Stimulated activated memory B cell treated with anti-CD40 and anti-IgM and Interleukin-4, amounts not matched to agents 10 μg/mL and 1 μg/mL and 100 μg/mL, for 72 hours (primary cell): ENCODE results near the gene TXNDC11.

Experiments
- ATAC-seq: fragments of 150-1000 bp; cut with Tn5 transposase; 2 replicates; pipeline ENCODE4 v1.10.0; 2021
- H3K27ac Mint-ChIP-seq: one replicate; pipeline ENCODE4 v1.8.0; 2022; ENCODE audit warnings: mild to moderate bottlenecking, mixed read lengths
- H3K27me3 Mint-ChIP-seq: one replicate; pipeline ENCODE4 v1.8.0; 2022; ENCODE audit warnings: mixed read lengths
- H3K36me3 Mint-ChIP-seq: one replicate; pipeline ENCODE4 v1.8.0; 2022; ENCODE audit warnings: mixed read lengths
- H3K4me1 Mint-ChIP-seq: one replicate; pipeline ENCODE4 v1.8.0; 2022; ENCODE audit warnings: mixed read lengths
- H3K4me3 Mint-ChIP-seq: one replicate; pipeline ENCODE4 v1.8.0; 2022; ENCODE audit warnings: mild to moderate bottlenecking, moderate library complexity, mixed read lengths
- H3K9me3 Mint-ChIP-seq: one replicate; pipeline ENCODE4 v1.8.0; 2022; ENCODE audit warnings: mixed read lengths

The TXNDC11 gene

GRCh38 chr16:11738742-11739544 is 3.7 kb downstream of the TXNDC11 start:
- peak overlapping the region; percentile 30 for H3K4me3 Mint-ChIP-seq

GRCh38 chr16:11737713-11738112 is 4.9 kb downstream of the TXNDC11 start:
- H3K27ac Mint-ChIP-seq: peak overlapping the region; percentile 60
- no peaks in the 10 kb centered on the region for H3K9me3 Mint-ChIP-seq
- peaks cover 53% of the 10 kb centered on the region for H3K36me3 Mint-ChIP-seq
- peaks cover 63% of the 10 kb centered on the region for H3K4me1 Mint-ChIP-seq
- ATAC-seq: no peak
- H3K4me3 Mint-ChIP-seq: peak overlapping the region; percentile 54
- H3K27me3 Mint-ChIP-seq: no peaks in the 10 kb centered on the region

More at GRCh38 chr16:11738742-11739544, 3.7 kb downstream of the TXNDC11 start:
- Mint-ChIP-seq H3K36me3 (peaks cover 41% of the 10 kb centered on the region), H3K9me3 (no peaks in the 10 kb centered on the region), H3K27me3 (no peaks in the 10 kb centered on the region), H3K27ac (peak overlapping the region; percentile 95), H3K4me1 (peaks cover 70% of the 10 kb centered on the region)
- no peak for ATAC-seq

- Mint-ChIP-seq H3K27ac (peak overlapping the region; percentile 60), H3K4me3 (no peak overlapping the region), H3K4me1 (peaks cover 63% of the 10 kb centered on the region), H3K9me3 (no peaks in the 10 kb centered on the region), H3K36me3 (peaks cover 55% of the 10 kb centered on the region), H3K27me3 (no peaks in the 10 kb centered on the region)
- ATAC-seq: no peak
Measured at GRCh38 chr16:11736903-11737302, 5.8 kb downstream of the TXNDC11 start.

- H3K36me3 Mint-ChIP-seq: peaks cover 58% of the 10 kb centered on the region
Measured at GRCh38 chr16:11735787-11736186, 6.9 kb downstream of the TXNDC11 start.

GRCh38 chr16:11734653-11735043 is 8.0 kb downstream of the TXNDC11 start:
- Mint-ChIP-seq H3K9me3 (no peaks in the 10 kb centered on the region), H3K27ac (peak overlapping the region; percentile 58), H3K36me3 (peaks cover 69% of the 10 kb centered on the region), H3K4me3 (no peak overlapping the region), H3K27me3 (no peaks in the 10 kb centered on the region), H3K4me1 (peaks cover 40% of the 10 kb centered on the region)
- ATAC-seq: no peak

More at GRCh38 chr16:11735787-11736186, 6.9 kb downstream of the TXNDC11 start:
- Mint-ChIP-seq H3K4me1 (peaks cover 52% of the 10 kb centered on the region), H3K27ac (no peak overlapping the region), H3K9me3 (no peaks in the 10 kb centered on the region), H3K4me3 (no peak overlapping the region), H3K27me3 (no peaks in the 10 kb centered on the region)
- no peak for ATAC-seq

- no peaks in the 10 kb centered on the region for H3K27me3 Mint-ChIP-seq
- H3K4me3 Mint-ChIP-seq: no peak overlapping the region
- peaks cover 74% of the 10 kb centered on the region for H3K36me3 Mint-ChIP-seq
- peak overlapping the region; percentile 58 for H3K27ac Mint-ChIP-seq
- H3K4me1 Mint-ChIP-seq: peaks cover 35% of the 10 kb centered on the region
- H3K9me3 Mint-ChIP-seq: no peaks in the 10 kb centered on the region
- ATAC-seq: no peak
Measured at GRCh38 chr16:11734025-11734652, 8.5 kb downstream of the TXNDC11 start.

GRCh38 chr16:11731222-11731621 is 11.4 kb downstream of the TXNDC11 start:
- peaks cover 13% of the 10 kb centered on the region for H3K4me1 Mint-ChIP-seq
- ATAC-seq: no peak
- no peak overlapping the region for H3K27ac Mint-ChIP-seq
- H3K36me3 Mint-ChIP-seq: peaks cover 69% of the 10 kb centered on the region
- H3K9me3 Mint-ChIP-seq: no peaks in the 10 kb centered on the region
- H3K27me3 Mint-ChIP-seq: no peaks in the 10 kb centered on the region
- H3K4me3 Mint-ChIP-seq: no peak overlapping the region

GRCh38 chr16:11729787-11730186 is 12.9 kb downstream of the TXNDC11 start:
- H3K27me3 Mint-ChIP-seq: no peaks in the 10 kb centered on the region
- H3K4me1 Mint-ChIP-seq: peaks cover 11% of the 10 kb centered on the region
- ATAC-seq: no peak
- H3K36me3 Mint-ChIP-seq: peaks cover 60% of the 10 kb centered on the region
- no peak overlapping the region for H3K4me3 Mint-ChIP-seq
- H3K9me3 Mint-ChIP-seq: no peaks in the 10 kb centered on the region
- H3K27ac Mint-ChIP-seq: peak overlapping the region; percentile 15

- H3K9me3 Mint-ChIP-seq: no peaks in the 10 kb centered on the region
- no peaks in the 10 kb centered on the region for H3K27me3 Mint-ChIP-seq
- H3K4me3 Mint-ChIP-seq: no peak overlapping the region
- peaks cover 60% of the 10 kb centered on the region for H3K36me3 Mint-ChIP-seq
- peaks cover 9% of the 10 kb centered on the region for H3K4me1 Mint-ChIP-seq
- no peak overlapping the region for H3K27ac Mint-ChIP-seq
- no peak for ATAC-seq
Measured at GRCh38 chr16:11727796-11728543, 14.7 kb downstream of the TXNDC11 start.

- H3K36me3 Mint-ChIP-seq: peaks cover 64% of the 10 kb centered on the region
- no peaks in the 10 kb centered on the region for H3K9me3 Mint-ChIP-seq
- no peak for ATAC-seq
- no peak overlapping the region for H3K27ac Mint-ChIP-seq
- peaks cover 15% of the 10 kb centered on the region for H3K4me1 Mint-ChIP-seq
- no peak overlapping the region for H3K4me3 Mint-ChIP-seq
- H3K27me3 Mint-ChIP-seq: no peaks in the 10 kb centered on the region
Measured at GRCh38 chr16:11726008-11726407, 16.6 kb downstream of the TXNDC11 start.

GRCh38 chr16:11725457-11725856 is 17.2 kb downstream of the TXNDC11 start:
- no peak for ATAC-seq
- Mint-ChIP-seq H3K4me3 (no peak overlapping the region), H3K4me1 (peaks cover 15% of the 10 kb centered on the region), H3K36me3 (peaks cover 64% of the 10 kb centered on the region), H3K27me3 (no peaks in the 10 kb centered on the region), H3K9me3 (no peaks in the 10 kb centered on the region), H3K27ac (no peak overlapping the region)

GRCh38 chr16:11722468-11722808 is 20.2 kb downstream of the TXNDC11 start:
- H3K4me3 Mint-ChIP-seq: no peak overlapping the region
- peak overlapping the region; percentile 2 for H3K27ac Mint-ChIP-seq
- no peak for ATAC-seq
- no peaks in the 10 kb centered on the region for H3K9me3 Mint-ChIP-seq
- H3K4me1 Mint-ChIP-seq: peaks cover 15% of the 10 kb centered on the region
- peaks cover 46% of the 10 kb centered on the region for H3K36me3 Mint-ChIP-seq
- H3K27me3 Mint-ChIP-seq: no peaks in the 10 kb centered on the region

GRCh38 chr16:11721781-11722467 is 20.7 kb downstream of the TXNDC11 start:
- H3K27ac Mint-ChIP-seq: peak overlapping the region; percentile 2
- H3K36me3 Mint-ChIP-seq: peaks cover 47% of the 10 kb centered on the region
- H3K9me3 Mint-ChIP-seq: no peaks in the 10 kb centered on the region
- no peaks in the 10 kb centered on the region for H3K27me3 Mint-ChIP-seq
- peaks cover 15% of the 10 kb centered on the region for H3K4me1 Mint-ChIP-seq
- no peak overlapping the region for H3K4me3 Mint-ChIP-seq
- no peak for ATAC-seq

GRCh38 chr16:11719762-11720161 is 22.9 kb downstream of the TXNDC11 start:
- no peak overlapping the region for H3K27ac Mint-ChIP-seq
- peaks cover 54% of the 10 kb centered on the region for H3K36me3 Mint-ChIP-seq
- no peaks in the 10 kb centered on the region for H3K27me3 Mint-ChIP-seq
- peaks cover 27% of the 10 kb centered on the region for H3K4me1 Mint-ChIP-seq
- H3K9me3 Mint-ChIP-seq: no peaks in the 10 kb centered on the region
- no peak for ATAC-seq
- H3K4me3 Mint-ChIP-seq: no peak overlapping the region

- H3K9me3 Mint-ChIP-seq: no peaks in the 10 kb centered on the region
- H3K4me1 Mint-ChIP-seq: peaks cover 27% of the 10 kb centered on the region
- no peak overlapping the region for H3K4me3 Mint-ChIP-seq
- peaks cover 56% of the 10 kb centered on the region for H3K36me3 Mint-ChIP-seq
- no peak overlapping the region for H3K27ac Mint-ChIP-seq
- no peaks in the 10 kb centered on the region for H3K27me3 Mint-ChIP-seq
- ATAC-seq: no peak
Measured at GRCh38 chr16:11719171-11719570, 23.5 kb downstream of the TXNDC11 start.
